ENCODE measurements around the gene SKOR1. TPM values are rescaled to one million over a fixed set of nuclear protein-coding genes. Genes with fewer than 3 reads are reported as not detected.

SKOR1 gene
- total and polyA plus RNA-seq, 2 of the 13 experiments (the other 11 are each of a cell fraction or from before 2014, with no cell fraction given) = 0.09 to 0.11 TPM

DNA sequence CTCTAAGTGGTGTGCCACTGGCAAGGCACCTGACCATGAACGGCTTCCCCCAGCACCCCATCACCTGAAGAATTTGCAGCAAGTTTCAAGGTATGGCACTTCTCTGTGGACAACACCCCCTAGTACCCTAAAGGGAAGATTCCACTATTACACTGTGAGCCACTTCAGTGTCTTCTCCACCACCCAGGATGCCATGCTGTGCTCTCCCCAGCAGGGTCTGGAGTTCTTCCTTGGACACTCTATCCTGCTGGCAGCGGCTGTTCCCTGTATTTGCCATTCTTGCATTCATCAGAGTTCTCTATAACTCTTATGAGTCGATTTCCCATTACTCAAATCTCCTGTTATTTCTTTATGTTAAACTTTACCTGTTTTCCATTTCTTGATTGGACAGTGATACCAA, 48.5 kb downstream of the SKOR1 start (continued):
- no peak for TF ChIP-seq DDIT3 (CRISPR knock-in tag; IDR thresholded peaks at IDR 0.05)
- TF ChIP-seq PHF8 (CRISPR knock-in tag; IDR thresholded peaks at IDR 0.05) = no peak
- no peak for TF ChIP-seq KDM4B (CRISPR knock-in tag; IDR thresholded peaks at IDR 0.05)
- TF ChIP-seq RBM22 (optimal IDR thresholded peaks at IDR 0.05; ENCODE audit: low read length) = no peak

GRCh38 chr15:67878712-67879206, 53.5 kb downstream of the SKOR1 start:
- Histone ChIP-seq H4K20me1 (ENCODE audit: insufficient read depth, low read length) (no peaks in the 10 kb centered on the region), H3K4me2 (ENCODE audit: low read depth, low read length) (no peak overlapping the region), H2AFZ (ENCODE audit: low read length) (no peak overlapping the region), H3K36me3 (replicated peaks in 1 of 2; ENCODE audit: control insufficient read depth in 1 of 2, insufficient read depth in 2 of 2, low read length in 2 of 2) (no peaks in the 10 kb centered on the region), H3K79me2 (ENCODE audit: insufficient read depth, low read length) (no peaks in the 10 kb centered on the region), H3K9ac (ENCODE audit: insufficient read depth, low read depth, low read length) (no peak overlapping the region), H3K4me3 (replicated peaks in 1 of 3; ENCODE audit: insufficient read depth in 1 of 3, low read depth in 2 of 3, low read length in 3 of 3) (no peak overlapping the region), H3K9me3 (ENCODE audit: low read length) (no peaks in the 10 kb centered on the region), H3K4me1 (ENCODE audit: insufficient read depth, low read length) (peaks cover 44% of the 10 kb centered on the region), H3K27me3 (ENCODE audit: control insufficient read depth in 1 of 2, insufficient read depth in 2 of 2, low read length in 2 of 2) (no peaks in the 10 kb centered on the region), H3K27ac (ENCODE audit: extremely low read length, insufficient read depth, low read length) (no peak overlapping the region)
- intact Hi-C loops (cut with micrococcal nuclease; ENCODE audit: unreplicated experiment) = no loop called here
- ChIA-PET POLR2A (interaction anchor here (1.1 kb wide), 1 partner anchor 68 kb away, joined by 3 read pairs; no protein-coding TSS in a partner anchor), CTCF (ENCODE audit: low intra/inter-chr PET ratio, low total read pairs) (no interaction called here)
- in situ Hi-C loops (cut with HindIII; ENCODE audit: extremely low pct_ligation_motif_present, low pct_unique_long_range_greater_than_20kb) = no loop called here
- no peak for FAIRE-seq
- BruUV-seq (replicated peaks) = no TSS peak
- TF ChIP-seq NFYB (CRISPR knock-in tag; IDR thresholded peaks at IDR 0.05) (0 out of 2 replicates have a peak, but pooled peaks have one; percentile 14), ZNF138 (CRISPR knock-in tag; IDR thresholded peaks at IDR 0.05; ENCODE audit: low read depth) (no peak), MXD4 (CRISPR knock-in tag; IDR thresholded peaks at IDR 0.05) (no peak), MYNN (CRISPR knock-in tag; IDR thresholded peaks at IDR 0.05; ENCODE audit: low read depth) (no peak), PTBP1 (IDR thresholded peaks at IDR 0.05; ENCODE audit: low read depth, low read length, poor library complexity, severe bottlenecking) (no peak), HDAC6 (IDR thresholded peaks at IDR 0.05; ENCODE audit: low read depth, low read length) (no peak), KLF15 (CRISPR knock-in tag; IDR thresholded peaks at IDR 0.05; ENCODE audit: borderline replicate concordance) (no peak)
- WGBS (ENCODE audit: low lambda C conversion rate) = 100% methylated on average over 2 of the region's 2 CpGs
- no peak for DNase-seq (ENCODE audit: low spot score)
- no peak for ATAC-seq

Data from HepG2 (cell line).